SW 1271 (cell line): ENCODE results near the gene MCL1.
"Not testable (repeated sequence)": the region's sequence is repeated elsewhere in the genome, so short reads cannot be mapped to it uniquely, and the experiment has no call there.

Experiments used
- DNase-seq, 2 experiments: peaks; one replicate each; lab custom pipeline; 2025; lab: John Stamatoyannopoulos, UW

MCL1 gene

DNA sequence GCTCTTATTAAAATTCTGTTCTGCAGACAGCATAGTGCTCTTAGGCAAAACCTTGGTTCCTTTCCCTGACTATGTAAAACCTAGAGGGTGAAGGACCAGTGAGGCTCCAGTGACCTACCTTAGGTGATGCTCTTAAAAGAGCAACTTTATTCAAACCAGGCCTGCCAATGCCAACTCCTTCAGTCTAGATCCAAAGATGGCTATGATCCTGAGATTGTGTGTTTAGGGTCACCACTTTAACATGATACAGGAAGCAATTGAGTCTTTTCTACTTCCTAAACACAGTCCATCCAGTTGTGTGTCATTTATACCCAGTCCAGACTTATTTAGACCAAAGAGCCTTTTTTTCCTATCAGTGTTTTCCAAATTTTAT is 10.8 kb downstream of the MCL1 start:
- no peak for DNase-seq

DNA sequence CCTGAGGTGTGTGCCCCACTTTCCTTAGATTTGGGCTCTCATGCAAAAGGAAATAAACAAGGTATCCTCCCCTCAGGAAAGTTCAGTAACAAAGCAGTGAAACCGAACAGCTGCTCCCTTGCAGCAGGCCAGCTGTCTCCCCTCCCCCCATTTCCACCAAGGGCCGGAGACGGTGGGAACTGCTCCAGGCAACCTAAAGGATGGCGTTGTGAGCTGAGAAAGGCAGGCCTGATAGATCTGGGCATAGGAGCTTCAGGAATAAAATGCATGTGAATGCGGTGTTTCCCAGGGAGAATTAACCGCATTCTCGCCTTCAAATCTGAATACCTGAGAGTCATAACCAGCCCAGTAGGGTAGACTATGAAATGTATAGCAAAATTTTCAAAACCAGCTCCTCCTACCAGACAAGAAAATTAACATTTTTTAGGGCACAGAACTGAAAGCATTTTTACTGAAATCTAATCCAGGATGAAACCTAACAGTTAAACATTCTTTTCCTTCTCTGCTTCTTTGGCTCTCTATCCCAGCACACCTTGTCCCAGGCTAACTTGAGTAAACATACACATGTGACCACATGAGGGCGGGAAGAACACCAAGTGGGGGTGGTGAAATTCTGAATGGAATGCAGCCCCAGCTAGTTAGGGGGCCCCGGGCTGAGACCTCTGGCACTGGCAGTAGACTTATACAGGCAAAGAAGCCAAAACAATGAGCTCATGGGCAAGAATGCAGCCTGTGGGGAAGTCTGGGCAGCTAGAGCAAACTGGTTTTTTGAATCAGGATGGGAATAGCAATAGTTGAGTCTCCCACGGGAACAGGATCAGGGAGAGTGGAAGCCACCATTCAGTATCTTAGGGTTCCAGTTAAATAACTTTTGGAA is 11.5 kb downstream of the MCL1 start:
- DNase-seq: peak; percentile 49 to 67

GRCh38 chr1:150567341-150567716 is 12.1 kb downstream of the MCL1 start:
- no peak for DNase-seq

- no peak for DNase-seq
These were observed 12.6 kb downstream of the MCL1 start for GRCh38 chr1:150566589-150567340.

DNA sequence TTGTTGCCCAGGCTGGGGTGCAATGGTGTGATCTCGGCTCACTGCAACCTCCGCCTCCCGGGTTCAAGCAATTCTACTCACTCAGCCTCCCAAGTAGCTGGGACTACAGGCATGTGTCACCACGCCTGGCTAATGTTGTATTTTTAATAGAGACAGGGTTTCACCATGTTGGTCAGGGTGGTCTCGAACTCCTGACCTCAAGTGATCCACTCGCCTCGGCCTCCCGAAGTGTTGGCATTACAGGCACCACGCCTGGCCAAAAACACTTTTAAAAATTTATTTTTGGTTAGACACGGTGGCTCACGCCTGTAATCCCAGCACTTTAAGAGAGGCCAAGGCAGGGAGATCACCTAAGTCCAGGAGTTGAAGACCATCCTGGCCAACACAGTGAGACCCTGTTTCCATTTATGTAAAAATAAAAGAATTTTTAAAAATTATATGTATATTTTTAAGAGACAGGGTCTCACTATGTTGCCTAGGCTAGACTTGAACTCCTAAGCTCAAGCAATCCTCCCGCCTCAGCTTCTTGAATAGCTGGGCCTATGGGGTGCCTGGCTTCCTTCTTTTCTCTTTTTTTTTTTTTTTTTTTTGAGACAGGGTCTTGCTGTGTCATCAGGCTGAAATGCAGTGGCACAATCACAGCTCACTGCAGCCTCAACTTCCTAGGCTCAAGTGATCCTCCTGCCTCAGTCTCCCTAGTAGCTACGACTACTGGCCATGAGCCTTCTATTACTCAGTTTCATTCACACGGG is 14.0 kb downstream of the MCL1 start:
- DNase-seq: not testable (repeated sequence)

DNA sequence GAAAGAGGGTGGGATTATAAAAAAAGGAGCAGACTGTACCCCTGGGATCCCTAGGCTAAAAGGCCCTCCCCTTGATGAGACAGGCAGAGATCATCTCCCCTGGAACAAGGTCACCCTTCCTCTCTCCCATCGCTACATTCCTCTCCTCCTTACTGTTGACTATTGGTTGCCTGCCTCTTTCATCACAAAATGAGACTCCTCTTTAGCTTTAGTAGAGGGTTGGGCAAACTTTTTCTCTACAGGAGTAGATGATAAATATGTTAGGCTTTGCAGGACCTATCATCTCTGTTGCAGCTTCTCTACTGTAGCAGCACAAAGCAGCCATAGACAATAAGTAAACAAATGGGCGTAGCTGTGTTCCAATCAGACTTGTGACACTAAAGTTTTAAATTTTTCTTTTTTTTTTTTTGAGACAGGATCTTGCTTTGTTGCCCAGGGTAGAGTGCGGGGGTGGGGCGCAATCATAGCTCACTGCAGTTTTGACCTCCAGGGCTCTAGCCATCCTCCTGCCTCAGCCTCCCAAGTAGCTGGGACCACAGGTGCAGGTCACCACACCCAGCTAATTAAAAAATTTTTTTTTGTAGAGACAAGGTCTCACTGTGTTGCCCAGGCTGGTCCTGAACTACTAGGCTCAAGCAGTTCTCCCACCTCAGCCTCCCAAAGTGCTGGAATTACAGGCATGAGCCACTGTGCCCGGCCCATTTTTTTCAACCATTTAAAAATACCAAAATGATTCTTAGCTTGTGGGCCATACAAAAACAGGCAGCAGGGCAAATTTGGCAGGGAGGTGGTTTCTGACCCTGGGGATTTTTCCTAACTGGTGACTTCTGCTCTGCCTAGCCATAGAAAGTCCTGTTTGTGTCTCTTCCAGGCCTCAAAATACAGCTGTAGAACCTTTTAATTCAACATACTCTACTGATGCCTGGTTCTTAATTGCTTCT is 15.1 kb downstream of the MCL1 start:
- no peak for DNase-seq

- no peak for DNase-seq
These were observed 15.9 kb downstream of the MCL1 start for GRCh38 chr1:150563340-150564038.

GRCh38 chr1:150562446-150563339 is 16.7 kb downstream of the MCL1 start:
- no peak for DNase-seq

- DNase-seq: peak; percentile 46 to 74
These were observed 17.4 kb downstream of the MCL1 start for GRCh38 chr1:150561974-150562445.

- peak; percentile 53 to 90 for DNase-seq
These were observed 18.0 kb downstream of the MCL1 start for GRCh38 chr1:150561254-150561973.

DNA sequence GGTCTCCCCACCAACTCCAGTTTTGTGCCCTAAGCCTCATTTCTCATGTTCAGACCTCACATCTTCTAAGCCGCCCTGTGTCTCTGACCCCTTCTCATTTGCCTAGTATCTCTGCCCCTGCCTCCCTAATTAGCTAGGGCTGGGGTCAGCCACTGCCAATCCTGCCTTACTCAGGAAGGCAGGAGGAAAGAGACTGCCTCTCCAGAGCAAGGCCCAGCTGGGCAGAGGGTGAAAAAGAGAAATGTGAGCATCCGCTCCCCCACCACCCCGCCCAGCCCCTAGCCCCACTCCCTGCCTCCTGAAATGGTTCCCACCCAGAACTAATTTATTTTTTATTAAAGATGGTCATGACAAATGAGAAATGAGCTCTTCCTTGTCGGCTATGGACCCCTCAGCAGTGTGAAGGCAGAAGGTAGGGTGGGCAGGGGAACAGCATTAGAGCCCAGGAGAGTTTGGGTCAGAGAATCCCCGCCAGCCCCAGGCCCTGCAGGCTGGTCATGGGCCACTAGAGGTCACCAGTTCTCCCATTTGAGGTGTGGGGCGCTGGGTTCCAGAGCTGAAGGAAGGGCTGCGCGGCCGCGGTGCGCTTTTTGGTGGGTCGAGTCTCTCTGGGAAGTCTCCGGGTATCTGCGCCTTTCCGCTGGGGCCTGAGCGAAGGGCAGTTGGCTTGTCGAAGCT is 18.7 kb downstream of the MCL1 start:
- DNase-seq: no peak

GRCh38 chr1:150560011-150560438 is 19.4 kb downstream of the MCL1 start:
- no peak for DNase-seq

GRCh38 chr1:150559656-150560010 is 19.8 kb downstream of the MCL1 start:
- no peak for DNase-seq

- DNase-seq: no peak
These were observed 20.4 kb downstream of the MCL1 start for GRCh38 chr1:150558761-150559655.

DNA sequence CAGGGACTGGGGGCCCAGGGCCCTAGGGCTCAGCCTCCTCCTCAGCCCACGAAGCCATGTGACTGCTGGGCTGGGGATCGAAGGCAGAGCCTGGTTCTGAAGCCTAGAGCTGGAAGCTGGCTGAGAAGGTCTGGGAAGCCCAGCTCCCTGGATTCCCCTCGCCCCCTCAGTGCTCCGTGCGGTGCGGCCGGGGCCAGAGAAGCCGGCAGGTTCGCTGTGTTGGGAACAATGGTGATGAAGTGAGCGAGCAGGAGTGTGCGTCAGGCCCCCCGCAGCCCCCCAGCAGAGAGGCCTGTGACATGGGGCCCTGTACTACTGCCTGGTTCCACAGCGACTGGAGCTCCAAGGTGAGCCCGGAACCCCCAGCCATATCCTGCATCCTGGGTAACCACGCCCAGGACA is 21.1 kb downstream of the MCL1 start:
- DNase-seq: no peak

DNA sequence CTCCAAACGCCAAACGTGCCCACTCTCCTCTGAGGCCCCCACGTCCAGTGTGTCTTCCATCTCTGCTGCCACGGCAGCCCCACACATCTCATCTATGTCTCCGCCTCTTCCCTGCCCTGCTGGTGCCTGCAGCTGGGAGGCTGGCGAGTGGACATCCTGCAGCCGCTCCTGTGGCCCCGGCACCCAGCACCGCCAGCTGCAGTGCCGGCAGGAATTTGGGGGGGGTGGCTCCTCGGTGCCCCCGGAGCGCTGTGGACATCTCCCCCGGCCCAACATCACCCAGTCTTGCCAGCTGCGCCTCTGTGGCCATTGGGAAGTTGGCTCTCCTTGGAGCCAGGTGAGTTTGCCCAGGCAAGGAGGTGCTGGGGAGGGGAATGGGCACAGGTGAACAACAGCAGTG is 21.6 kb downstream of the MCL1 start:
- DNase-seq: no peak

- no peak for DNase-seq
These were observed 22.3 kb downstream of the MCL1 start for GRCh38 chr1:150557065-150557600.
